ENCODE results near the gene CIAO2B.

Gene CIAO2B

GRCh38 chr16:66889622-66890021 lies 44.6 kb downstream of the CIAO2B start:
- H3K9me3 Mint-ChIP-seq, result no peaks in the 10 kb centered on the region
- H3K27ac Mint-ChIP-seq, result no peak overlapping the region
- H3K36me3 Mint-ChIP-seq (ENCODE audit: low read depth), result peaks cover 22% of the 10 kb centered on the region
- no peak overlapping the region for H3K4me3 Mint-ChIP-seq
- no peaks in the 10 kb centered on the region for H3K27me3 Mint-ChIP-seq (ENCODE audit: low read depth)
- no peak for TF ChIP-seq CTCF (IDR thresholded peaks at IDR 0.05; ENCODE audit: unreplicated experiment in 3 of 3)
- no peaks in the 10 kb centered on the region for H3K4me1 Mint-ChIP-seq

DNA sequence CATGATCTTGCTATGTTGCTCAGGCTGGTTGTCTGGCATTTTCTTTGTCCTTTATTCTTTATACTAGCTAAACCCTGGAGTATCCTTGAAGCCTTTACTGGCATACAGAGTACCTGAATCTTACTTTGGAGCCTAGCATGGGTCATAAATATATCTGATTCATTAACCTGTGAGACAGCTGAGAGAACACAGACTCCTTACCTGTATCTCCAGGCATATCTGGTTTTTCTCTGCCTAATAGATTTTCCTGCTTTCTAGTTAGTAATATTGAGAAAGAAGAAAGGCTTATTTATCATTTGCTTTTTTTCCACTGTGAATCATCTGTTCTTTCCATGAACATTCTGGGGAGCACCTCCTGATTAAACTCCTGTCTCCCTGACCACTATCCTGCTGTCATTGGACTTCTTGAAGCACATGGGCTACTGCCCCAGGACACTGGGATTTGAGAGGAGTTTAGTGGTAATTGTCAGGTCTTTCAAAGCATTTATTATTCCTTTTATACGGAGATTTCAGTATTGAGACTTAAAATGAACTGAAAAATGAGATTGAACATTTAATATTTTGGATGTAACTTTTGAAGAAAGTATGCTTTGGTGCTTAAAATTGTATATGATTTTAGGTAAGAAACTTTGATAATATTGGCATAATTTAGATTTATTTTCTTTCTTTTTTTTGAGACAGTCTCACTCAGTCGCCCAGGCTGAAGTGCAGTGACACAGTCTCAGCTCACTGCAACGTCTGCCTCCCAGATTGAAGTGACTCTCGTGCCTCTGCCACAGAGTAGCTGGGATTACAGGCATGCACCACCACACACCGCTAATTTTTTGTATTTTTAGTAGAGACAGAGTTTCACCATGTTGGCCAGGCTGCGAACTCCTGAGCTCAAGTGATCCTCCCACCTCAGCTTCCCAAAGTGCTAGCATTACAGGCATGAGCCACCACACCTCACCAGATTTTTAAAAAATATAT lies 45.3 kb downstream of the CIAO2B start:
- Mint-ChIP-seq H3K4me1 (no peaks in the 10 kb centered on the region), H3K27me3 (ENCODE audit: low read depth) (no peaks in the 10 kb centered on the region), H3K27ac (no peak overlapping the region), H3K9me3 (no peaks in the 10 kb centered on the region), H3K36me3 (ENCODE audit: low read depth) (peaks cover 27% of the 10 kb centered on the region), H3K4me3 (no peak overlapping the region)
- no peak for TF ChIP-seq CTCF (IDR thresholded peaks at IDR 0.05; ENCODE audit: unreplicated experiment in 3 of 3)

GRCh38 chr16:66886914-66887313 lies 47.3 kb downstream of the CIAO2B start:
- no peaks in the 10 kb centered on the region for H3K9me3 Mint-ChIP-seq

DNA sequence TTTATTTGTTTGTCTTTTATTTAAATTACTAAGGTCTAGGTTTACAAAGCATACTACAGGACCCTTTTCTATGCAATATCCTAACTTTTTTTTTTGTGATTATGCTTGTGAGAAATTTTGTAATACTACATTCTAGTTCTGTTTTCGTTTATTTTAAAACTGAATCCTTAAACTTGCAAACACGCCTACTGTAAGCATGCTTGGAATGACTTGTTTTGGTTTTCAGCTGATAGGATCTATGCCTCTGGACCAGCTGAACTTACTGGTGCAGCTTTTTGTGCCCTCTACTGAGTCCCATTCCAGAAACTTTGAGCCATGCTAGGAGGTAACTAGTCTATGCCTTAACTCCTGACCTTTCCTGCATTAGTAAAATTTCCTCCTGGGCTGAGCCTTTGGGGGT lies 47.9 kb downstream of the CIAO2B start:
- H3K27me3 Mint-ChIP-seq (ENCODE audit: low read depth), result no peaks in the 10 kb centered on the region
- H3K27ac Mint-ChIP-seq, result no peak overlapping the region
- no peaks in the 10 kb centered on the region for H3K4me1 Mint-ChIP-seq
- TF ChIP-seq CTCF (IDR thresholded peaks at IDR 0.05; ENCODE audit: unreplicated experiment in 3 of 3), result no peak
- H3K9me3 Mint-ChIP-seq, result no peaks in the 10 kb centered on the region
- peaks cover 27% of the 10 kb centered on the region for H3K36me3 Mint-ChIP-seq (ENCODE audit: low read depth)
- no peak overlapping the region for H3K4me3 Mint-ChIP-seq

More at GRCh38 chr16:66886914-66887313, 47.3 kb downstream of the CIAO2B start:
- H3K36me3 Mint-ChIP-seq (ENCODE audit: low read depth), result peaks cover 27% of the 10 kb centered on the region
- H3K4me3 Mint-ChIP-seq, result no peak overlapping the region
- H3K4me1 Mint-ChIP-seq, result no peaks in the 10 kb centered on the region
- H3K27me3 Mint-ChIP-seq (ENCODE audit: low read depth), result no peaks in the 10 kb centered on the region
- no peak for TF ChIP-seq CTCF (IDR thresholded peaks at IDR 0.05; ENCODE audit: unreplicated experiment in 3 of 3)
- no peak overlapping the region for H3K27ac Mint-ChIP-seq

DNA sequence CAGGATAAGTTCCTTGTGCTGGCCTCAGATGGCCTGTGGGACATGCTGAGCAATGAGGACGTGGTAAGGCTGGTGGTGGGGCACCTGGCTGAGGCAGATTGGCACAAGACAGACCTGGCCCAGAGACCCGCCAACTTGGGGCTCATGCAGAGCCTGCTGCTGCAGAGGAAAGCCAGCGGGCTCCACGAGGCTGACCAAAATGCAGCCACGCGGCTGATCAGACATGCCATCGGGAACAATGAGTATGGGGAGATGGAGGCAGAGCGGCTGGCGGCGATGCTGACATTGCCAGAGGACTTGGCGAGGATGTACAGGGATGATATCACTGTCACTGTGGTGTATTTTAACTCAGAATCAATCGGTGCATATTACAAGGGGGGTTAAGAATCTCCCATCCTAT lies 48.7 kb downstream of the CIAO2B start:
- Mint-ChIP-seq H3K36me3 (ENCODE audit: low read depth) (peaks cover 27% of the 10 kb centered on the region), H3K4me3 (no peak overlapping the region), H3K27me3 (ENCODE audit: low read depth) (no peaks in the 10 kb centered on the region), H3K4me1 (peaks cover under 1% of the 10 kb centered on the region), H3K9me3 (no peaks in the 10 kb centered on the region), H3K27ac (no peak overlapping the region)
- TF ChIP-seq CTCF (IDR thresholded peaks at IDR 0.05; ENCODE audit: unreplicated experiment in 3 of 3), result no peak

DNA sequence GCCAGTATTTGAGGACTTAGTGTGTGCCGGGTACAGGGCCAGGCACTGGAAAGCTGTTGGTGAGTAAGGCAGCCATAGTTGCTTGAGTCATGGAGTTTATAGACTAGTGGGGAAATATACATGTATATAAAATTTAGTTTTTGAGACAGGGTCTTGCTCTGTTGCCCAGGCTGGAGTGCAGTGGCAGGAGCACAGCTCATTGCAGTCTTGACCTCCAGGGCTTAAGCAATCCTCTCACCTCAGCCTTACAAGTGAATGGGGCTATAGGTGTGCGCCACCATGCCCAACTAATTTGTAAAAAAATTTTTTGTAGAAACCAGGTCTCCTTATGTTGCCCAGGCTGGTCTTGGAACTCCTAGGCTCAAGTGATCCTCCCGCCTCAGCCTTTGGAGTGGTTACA lies 51.5 kb downstream of the CIAO2B start:
- peaks cover 22% of the 10 kb centered on the region for H3K36me3 Mint-ChIP-seq (ENCODE audit: low read depth)
- H3K4me3 Mint-ChIP-seq, result peak overlapping the region; percentile 17 to 54 (median 45)
- H3K4me1 Mint-ChIP-seq, result peaks cover 11% of the 10 kb centered on the region
- no peak for TF ChIP-seq CTCF (IDR thresholded peaks at IDR 0.05; ENCODE audit: unreplicated experiment in 3 of 3)
- H3K27me3 Mint-ChIP-seq (ENCODE audit: low read depth), result peaks cover 15% of the 10 kb centered on the region
- no peaks in the 10 kb centered on the region for H3K9me3 Mint-ChIP-seq
- no peak overlapping the region for H3K27ac Mint-ChIP-seq
